Activated CD4-positive, CD25-positive, alpha-beta regulatory T cell treated with anti-CD3 and anti-CD28 coated beads, Interleukin-2, amount 50 U/mL, for 24 hours (primary cell): ENCODE measurements around the gene RIMBP2.
"Not testable (repeated sequence)": the region's sequence is repeated elsewhere in the genome, so short reads cannot be mapped to it uniquely, and the experiment has no call there.

Experiments used
- ATAC-seq, 2 donors: fragments of 150-1000 bp; cut with Tn5 transposase; one replicate each; pipeline ENCODE4 v1.10.0; 2021; ENCODE audit warnings: mild to moderate bottlenecking in 1 of 2, moderate library complexity in 1 of 2

RIMBP2 gene

DNA sequence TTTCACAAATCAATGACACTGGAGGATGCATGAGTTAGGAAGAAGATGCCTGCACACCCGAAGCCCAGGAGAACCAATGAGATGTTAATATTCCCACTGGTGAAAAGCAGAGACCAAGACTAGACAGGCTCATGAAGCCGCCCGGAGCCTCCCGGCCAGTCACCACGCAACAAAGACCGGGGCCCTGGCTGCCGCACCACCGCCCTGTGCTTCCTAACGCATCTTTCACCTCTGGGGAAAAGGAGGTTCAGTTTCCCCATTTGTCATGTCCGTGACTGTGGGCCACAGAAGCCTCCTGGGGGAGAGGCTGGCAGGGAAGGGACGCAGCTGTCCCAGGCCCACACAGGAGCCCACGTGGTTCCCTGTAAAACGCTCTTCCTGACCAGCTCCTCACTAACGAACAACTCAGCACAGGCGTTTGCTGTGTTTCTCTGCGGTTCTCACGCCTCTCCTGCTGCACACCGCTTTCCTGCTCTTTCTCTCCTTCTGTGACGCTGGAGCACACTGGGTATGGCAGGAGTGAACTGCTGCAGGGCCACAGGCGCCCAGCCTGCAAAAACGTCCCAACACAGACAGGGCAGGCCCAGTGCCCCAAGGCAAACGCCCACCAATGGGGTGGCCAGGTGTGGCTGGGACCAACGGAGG lies 10.8 kb downstream of the RIMBP2 start:
- ATAC-seq: no peak

DNA sequence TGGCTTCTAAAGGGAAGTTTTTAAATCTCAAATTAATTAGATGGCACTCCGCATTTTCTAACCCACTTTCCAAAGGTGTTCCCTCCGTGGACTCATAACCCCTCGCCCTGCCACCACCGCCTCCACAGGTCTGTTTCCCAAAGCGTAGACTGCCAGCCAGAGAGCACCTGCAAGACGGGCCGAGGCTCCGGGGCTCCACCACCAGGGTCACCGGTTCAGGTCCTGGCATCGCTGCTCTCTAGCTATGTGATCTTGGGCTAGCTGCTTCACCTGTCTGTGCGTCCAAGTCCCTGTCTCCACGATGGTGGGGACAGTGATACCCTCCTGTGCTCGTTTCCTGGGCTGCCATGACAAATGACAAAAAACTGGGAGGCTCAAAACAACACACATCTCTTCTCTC lies 11.5 kb downstream of the RIMBP2 start:
- ATAC-seq: no peak

DNA sequence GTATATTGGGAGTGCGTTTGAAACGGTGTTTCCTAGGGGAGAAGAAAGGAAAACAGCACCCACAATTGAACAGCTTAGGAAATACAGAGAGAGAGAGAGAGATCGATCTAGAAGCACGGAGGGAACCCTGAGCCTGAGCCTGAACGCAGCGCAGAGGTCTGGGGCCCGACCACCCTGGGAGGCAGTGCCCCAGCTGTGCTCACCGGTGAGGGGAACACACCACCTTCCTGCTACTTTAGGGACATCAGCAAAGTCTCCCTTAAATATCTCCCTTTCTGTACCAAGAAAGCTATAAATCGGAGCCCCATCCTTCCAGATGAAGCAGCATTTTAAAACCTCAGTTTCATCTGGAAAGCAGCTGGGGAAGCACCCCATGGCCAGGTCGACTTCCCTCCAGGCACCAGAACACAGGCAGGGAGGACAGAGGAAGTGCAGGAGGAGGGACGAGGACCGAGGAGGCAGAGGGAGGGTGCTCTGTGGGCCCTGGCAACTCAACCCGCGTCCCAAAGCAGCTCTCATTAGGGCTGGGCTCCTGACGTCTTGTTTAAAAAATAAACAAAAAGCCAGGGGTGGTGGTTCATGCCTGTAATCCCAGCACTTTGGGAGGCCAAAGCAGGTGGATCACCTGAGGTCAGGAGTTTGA lies 12.2 kb downstream of the RIMBP2 start:
- ATAC-seq: no peak

DNA sequence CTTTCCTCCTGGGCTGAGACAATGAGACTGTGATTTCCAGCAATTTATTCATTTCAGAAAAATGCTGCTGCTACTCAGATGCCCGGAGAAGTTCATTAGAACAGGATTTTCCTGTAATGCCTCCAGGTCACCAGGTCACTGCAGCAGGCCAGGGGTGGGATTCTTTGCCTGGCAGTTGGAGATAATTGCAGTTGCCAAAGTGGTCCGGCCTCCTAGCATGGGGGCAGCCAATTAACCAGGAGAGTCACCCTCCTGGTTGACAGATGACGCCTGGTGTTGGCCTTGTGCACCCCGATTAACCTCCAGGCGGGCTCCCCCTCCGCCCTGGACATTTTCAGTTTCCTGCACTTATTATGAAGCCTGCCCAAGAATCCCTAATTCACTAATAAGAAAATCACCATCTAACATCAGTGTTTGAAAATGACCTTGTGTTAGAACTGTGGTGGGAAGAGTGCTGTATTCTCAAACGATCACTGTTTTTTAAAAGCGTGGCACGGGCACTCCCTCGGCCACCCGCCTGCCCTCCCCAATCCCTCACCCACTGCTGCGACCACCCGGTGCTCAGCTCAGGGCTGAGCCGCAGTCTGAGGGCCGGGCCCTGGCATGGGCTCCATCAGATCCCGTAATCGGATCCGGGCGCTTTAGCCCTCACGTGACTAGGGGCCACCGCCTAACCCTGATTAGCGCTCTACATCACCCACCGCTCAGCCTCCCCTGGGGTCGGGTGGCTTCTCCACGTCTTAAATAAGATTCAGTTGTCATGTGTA lies 12.9 kb downstream of the RIMBP2 start:
- no peak for ATAC-seq

DNA sequence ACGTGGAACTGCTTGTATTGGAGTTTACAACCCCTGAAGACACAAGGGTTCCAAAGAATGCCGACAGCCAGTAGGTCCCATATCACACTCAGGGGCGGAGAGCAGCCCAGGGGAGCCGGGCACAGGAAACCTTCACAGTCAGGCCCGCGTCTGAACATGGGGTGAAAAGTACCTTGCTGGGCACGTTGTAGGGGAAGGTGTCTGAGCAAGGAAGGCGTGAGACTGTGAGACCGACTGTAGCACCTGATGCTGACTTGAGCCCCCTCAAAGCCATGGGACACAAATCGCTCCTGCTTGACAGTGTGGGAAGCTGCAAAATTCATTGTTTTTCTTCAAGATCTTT lies 14.7 kb downstream of the RIMBP2 start:
- no peak for ATAC-seq

DNA sequence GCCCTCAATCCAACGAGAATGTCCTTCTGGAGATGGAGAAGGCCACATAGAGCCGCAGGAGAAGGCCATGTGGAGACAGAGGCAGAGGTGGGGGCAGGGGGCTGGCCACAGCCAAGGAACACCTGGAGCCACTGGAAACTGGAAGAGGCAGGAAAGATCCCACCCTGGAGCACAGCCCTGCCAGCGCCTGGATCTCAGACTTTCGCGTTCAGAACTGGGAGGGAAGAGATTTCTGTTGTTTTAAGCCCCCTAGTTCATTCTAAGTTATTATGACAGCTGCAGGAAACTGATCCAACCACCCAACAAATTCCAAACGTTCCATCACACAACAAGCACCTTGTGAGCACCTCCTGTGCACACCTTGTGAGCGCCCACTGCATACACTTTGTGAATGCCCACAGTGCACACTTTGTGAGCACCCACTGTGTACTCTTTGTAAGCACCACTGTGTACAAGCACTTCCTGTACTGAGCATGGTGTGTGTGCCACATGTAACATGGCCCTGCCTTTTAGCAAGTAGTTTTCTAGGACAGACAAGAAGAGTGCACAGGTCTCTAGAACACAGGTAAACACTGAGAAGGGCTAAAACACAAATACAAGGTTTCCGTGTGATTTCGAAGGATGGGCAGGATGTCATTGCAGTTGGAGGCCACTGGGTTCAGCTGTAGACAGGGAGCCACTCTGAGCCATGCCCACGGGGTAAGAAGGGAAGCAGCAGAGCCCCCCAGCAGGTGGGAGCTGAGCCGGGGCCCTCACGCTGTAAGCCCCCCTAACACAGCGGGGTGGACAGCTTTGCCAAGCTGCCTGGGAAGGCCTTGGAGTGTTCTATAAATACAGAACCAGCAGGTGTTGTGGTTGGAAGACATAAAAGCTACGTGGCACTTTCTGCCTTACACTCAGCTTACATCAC lies 15.4 kb downstream of the RIMBP2 start:
- ATAC-seq: no peak

DNA sequence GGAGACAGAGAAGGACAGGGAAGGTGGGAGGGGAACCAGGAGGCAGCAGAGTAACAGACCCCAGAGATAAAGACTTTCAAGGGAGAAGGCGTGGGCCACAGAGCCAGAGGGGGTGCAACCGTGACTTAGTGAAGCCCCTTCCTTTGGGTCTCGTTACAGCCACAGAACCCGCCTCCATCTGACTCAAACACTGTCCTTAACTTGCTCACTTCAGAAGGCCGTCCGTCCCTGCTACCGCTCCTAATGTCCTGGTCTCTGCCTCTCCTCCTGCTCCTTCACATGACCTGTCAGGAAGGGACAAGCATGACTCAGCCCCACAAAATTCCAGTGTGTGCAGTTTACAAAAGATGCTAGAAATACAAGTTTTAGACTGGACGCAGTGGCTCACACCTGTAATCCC lies 18.0 kb downstream of the RIMBP2 start:
- ATAC-seq: no peak

DNA sequence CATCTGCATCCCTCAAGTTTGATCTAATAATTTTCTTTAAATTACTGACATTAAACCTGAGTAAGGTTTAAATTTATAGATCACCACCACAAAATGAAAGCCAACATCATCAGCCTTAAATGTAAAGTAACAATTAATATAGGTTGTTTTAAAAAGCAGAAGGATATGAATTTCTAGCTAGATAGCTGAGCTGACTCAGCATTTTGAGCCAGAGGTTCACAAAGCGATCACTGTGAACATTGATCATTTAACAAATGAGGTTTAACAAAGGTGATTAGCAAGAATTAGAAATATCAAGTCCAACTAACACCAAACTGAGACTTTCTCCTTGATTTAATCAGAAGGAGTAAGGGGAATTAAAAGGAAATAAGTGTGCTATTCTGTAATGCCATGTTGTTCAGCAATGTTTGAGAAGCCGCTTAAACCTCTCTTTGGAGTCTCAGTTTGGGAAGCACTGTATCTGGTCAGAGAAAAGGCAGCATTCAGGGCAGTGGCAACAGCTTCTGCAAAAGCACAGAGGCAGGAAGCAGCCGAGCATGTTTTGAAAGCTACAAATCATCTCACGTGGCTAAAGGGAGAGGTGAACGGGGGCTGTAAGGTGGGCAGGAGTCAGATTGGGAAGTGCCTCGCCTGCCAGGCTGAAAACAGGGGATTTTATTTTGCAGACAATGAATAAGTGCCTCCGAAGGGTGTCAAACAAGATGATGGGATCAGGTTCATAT lies 19.6 kb downstream of the RIMBP2 start:
- no peak for ATAC-seq

DNA sequence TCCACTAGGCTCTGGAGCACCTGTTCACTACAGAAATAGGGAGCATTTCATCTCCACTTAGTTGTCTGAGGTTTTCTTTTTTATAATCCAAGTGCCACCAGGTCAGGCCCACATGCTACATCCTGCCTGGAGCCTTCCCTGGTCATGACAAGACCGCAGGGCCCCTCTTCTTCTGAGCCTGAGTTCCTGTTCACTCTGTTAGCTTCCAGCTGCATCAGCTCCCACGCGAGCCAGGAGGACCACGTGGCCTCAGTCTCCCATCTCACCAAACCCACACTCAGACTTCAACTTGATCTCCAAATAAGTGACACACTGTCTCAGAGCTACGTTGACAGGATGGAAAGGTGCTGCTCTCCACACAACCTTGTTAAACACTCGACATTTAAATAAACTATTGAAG lies 21.0 kb downstream of the RIMBP2 start:
- ATAC-seq: no peak

DNA sequence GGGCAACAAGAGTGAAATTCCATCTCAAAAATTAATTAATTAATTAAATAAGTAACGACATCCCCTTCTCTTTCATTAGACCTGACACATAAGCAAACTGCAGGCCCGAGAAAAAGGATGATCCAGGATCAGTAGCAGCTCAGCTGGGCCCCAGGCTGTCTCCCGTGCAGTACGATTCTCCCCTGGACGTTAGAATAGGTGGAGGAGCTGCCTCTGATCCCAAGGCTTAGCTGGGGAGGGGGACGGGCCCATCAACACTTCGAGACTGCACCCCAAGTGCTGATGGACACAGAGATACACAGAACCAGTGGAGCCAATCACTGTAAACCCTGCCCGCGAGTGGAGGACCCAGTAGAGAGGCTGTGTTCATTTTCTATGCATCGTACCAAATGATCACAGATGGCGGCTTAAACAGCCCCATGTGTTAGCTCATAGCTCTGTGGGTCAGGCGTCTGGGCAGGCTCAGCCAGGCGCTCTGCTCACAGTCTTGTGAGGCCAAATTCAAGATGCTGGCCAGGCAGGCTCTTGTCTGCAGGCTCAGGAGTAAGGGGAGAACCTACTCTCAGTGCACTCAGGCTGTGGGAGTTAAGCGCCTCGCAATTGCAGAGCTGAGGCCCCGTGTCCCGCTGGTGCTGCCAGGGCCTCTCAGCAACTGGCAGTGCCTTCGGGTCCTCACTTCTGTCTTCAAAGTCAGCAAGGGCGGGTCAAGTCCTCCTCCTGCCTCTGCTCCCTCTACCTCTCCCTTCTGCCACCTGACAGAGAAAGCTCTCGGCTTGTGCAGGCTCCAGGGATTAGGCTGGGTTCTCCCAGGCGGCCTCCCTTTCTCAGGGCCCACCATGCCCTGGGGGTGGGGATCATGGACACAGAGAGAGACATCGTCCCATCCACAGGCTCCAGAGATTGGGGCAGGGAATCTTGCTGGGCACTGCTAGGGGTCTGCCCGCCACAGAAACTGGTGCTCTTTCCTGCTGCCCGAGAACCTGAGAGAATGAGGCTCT lies 26.4 kb downstream of the RIMBP2 start:
- no peak for ATAC-seq

DNA sequence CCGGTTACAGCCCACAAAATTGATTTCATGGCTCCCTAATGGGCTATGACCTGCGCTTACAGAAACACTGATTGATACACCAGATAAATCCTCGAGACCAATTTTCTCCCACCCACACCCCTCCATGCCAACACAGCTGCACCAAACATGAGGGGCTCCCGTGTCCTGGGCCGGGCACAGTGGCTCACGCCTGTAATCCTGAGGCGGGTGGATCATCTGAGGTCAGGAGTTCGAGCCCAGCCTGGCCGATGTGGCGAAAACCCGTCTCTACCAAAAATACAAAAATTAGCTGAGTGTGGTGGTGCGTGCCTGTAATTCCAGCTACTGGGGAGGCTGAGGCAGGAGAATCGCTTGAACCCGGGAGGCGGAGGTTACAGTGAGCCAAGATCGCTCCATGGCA lies 27.1 kb downstream of the RIMBP2 start:
- ATAC-seq: not testable (repeated sequence)

DNA sequence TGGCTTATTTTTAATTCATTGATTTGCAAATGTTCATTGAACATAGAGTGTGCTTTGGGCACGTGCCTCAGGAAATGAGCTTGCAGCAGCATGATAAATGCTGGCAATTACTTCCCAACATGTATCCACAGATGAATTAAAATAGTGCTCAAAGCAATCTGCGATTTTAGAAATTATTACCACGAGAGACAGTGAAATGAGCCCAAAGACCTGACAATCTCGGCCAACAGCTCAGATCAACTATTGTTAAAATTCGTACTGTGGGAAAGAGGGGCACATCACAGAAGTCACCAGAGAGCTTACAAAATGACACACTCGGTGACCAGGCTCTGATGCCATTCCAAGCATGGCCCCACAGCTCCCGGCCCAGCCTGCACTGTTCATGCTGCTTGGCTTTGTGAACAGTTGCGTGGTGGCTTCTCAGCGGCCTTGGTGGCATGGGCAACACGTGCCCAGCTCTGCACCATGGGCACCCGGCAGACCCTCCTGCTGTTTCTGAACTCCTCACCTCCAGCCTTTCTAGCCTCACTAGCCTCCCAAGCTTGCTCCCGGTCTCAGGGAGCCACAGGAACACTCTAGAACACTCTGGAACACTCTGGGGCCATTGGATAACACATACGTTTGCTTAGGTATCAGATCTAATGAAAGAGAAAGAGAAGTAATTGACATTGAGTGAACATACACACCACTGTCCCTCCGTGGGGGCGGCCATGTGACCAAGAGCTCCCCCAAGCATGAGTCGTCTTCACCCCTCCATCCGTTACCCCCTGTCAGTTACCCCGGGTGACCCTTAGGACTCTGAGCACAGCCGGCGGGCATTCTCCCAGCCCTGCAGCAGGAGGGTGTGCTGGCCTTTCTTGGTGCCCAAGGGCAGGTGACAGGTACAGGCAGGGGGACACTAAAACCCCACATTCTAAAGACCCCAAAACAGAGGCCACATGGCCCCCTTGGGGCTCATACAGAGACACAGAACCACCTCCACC lies 28.0 kb downstream of the RIMBP2 start:
- no peak for ATAC-seq

DNA sequence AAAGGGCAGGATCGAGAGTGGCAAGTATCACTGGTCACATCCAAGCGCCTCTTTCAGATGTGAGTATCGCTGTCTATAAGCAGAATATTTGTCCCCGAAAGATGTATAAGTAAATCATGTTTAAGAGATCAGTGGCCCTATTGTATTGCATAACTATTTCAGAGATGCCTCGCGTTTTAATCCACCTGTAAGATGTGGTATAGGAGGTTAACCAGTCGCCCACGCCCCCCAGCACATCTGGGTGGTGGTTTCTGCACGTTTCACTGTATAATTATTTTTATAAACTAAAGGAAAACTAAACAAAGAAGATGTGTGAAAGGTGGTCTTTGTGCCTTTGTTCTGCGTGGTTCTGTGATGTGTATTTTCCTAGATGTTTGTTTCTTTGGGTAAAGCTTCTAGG lies 28.9 kb downstream of the RIMBP2 start:
- ATAC-seq: no peak

DNA sequence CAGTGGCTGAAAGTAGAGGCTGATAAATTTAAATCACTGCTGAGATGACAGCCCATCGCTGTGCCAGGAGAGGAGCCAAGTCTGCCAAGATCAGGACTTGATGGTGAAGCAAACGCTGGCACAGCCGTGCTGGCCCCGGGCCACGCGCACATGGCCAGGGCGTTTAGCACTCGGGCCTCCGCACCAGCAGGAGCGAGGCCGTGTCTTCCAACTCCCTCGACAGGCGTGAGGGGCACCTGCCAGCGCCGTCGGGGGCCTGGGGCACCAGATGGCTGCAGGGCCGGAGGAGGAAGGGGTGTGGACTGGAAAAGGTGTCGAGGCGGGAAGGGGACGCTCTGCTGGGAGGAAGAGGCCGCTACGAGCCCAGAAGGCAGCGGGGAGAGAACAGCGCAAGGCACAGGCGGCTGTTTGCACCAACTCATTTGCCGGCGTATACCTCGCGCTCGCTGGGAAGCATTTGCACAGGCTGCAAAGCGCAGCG lies 29.5 kb downstream of the RIMBP2 start:
- ATAC-seq: no peak

DNA sequence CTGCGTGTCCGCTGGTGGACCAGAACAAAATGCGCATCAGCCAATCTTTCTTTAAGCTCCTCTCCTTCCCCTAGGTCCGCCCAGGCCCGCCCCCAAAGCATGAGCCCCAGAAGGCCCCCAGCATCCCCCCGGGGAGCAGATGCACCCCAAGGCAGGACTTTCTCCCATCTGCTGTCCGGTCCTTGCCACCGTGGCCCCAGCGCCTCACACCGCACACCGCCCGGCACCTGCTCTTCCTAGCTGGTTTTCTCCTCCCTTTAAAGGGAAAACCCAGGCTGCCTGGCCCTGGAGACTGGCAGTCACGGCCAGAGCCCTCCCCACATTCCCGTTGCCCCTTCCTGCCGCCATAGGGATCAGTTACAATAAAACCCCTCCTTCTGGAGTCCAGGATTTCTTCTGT lies 30.2 kb downstream of the RIMBP2 start:
- ATAC-seq: no peak

DNA sequence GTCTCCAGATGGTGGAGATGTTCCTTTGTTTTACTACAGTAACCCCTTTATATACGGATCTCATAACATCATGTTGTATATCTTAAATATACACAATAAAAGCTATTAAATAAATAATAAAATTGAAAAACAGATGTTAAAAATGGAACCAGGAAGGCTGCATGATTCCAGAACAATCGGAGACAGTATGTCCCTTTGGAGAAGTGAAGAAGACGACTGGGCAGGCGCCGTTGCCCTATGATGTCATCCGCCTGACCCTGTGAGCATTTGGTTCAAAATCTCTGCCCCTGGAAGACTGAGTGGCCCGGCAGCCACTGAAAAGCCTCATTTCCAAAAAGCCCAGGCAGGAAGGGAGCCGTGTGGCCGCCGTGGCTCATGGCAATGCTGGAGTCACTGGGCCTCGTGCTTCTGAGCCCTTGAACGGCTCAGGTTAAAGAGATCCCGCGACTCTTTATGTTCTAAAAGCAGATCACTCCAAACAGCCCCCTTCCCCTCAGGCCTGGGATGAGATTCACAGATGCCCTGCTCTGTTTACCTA lies 30.8 kb downstream of the RIMBP2 start:
- no peak for ATAC-seq

DNA sequence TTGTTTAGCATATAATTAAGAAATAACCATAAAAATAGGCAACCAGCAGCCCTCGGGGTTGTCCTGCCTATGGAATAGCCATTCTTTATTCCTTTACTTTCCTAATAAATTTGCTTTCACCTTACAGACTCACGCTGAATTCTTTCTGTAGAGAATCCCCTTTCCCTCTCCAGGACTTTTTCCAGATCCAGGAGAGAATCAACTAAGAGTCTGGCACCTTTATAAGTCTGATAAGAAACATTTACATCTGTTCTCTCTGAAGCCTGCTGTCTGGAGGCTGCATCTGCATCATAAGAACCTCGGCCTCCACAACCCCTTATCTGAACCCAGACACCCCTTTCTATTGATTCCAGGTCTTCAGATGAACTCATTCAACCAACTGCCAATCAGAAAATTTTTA lies 32.3 kb downstream of the RIMBP2 start:
- ATAC-seq: no peak

DNA sequence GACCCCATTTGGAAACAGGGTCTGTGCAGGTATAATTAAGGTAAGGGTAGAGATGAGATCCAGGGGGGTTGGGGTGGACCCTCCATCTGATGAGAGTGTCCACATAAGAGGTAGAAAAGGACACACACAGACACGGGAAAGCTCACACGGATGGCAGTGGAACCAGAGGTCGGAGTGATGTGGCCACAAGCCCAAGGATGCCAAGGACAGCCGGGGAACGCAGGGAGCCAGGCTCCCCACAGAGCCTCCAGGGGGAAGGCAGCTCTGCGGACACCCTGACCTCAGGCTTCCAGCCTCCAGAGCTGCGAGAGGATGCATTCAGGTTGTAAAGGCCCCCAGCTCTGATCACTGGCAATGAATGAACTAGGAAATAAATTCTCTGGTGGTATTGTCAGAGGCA lies 33.0 kb downstream of the RIMBP2 start:
- no peak for ATAC-seq

DNA sequence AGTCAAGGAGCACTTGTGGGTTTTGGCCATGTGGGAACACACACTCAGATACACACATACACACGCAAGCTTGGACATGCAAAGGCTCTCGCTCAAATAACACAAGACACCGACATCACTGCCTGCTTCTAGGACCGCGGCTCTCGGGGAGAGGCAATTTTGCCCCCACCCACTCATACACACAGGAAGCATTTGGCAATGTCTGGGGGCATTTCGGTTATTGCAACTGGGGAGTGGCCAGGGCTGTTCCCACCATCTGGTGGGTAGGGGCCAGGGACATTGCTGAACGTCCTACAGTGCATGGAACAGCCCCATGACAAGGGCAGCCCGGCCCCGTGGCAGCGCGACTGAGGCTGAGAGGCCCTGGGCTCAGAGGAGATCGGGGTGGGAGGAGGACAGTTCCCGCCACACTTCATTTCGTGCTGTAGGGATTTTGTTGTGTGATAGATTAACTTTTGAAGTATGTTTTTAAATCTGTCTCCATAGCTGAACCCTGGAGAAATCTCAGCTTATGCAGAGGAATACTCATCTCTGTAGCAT lies 35.6 kb downstream of the RIMBP2 start:
- no peak for ATAC-seq
